Measurements from ENCODE around the gene FAM124A.

FAM124A gene

DNA sequence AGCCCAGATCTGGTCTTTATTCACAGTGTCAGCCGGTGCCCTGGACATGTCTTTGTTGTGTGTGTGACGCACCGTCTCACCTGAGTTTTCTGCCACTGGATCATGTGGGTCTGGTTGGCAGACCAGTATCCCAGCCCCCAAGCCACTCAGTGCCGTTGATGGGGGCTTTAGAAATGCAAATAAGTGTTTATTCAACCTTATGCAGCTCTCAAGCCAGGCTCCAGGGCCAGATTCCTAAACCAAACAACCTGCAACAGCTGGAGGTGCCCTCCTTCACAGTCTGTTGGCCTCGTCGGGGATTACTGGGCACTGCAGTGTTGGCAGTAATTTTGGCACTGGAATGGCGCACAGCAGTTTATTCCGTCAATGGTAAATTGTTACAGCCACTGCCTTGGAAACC is 21.6 kb downstream of the FAM124A start:
- Histone ChIP-seq H2BK12ac (ENCODE audit: low read length) (no peak overlapping the region), H3K27ac (ENCODE audit: low read depth, low read length) (no peak overlapping the region), H3K18ac (ENCODE audit: low read length) (no peak overlapping the region), H3K79me1 (ENCODE audit: low read length) (no peaks in the 10 kb centered on the region), H2BK120ac (ENCODE audit: insufficient read depth, low read length, poor library complexity) (no peak overlapping the region), H3K9me3 (ENCODE audit: insufficient read depth, low read depth, low read length) (no peaks in the 10 kb centered on the region), H2AFZ (ENCODE audit: insufficient read depth, low read length, poor library complexity) (no peak overlapping the region), H3K23ac (ENCODE audit: low read length) (no peak overlapping the region), H3K4me2 (ENCODE audit: low read length) (no peak overlapping the region), H3K14ac (ENCODE audit: low read length) (no peak overlapping the region), H2BK5ac (ENCODE audit: low read depth, low read length, poor library complexity) (no peak overlapping the region), H3K4me1 (ENCODE audit: control insufficient read depth in 1 of 2, insufficient read depth in 2 of 2, low read length in 2 of 2) (no peaks in the 10 kb centered on the region), H4K12ac (ENCODE audit: low read depth, low read length) (no peak overlapping the region), H3K4me3 (ENCODE audit: low read depth, low read length) (no peak overlapping the region), H3K4ac (ENCODE audit: low read depth, low read length) (no peak overlapping the region), H3K36me3 (ENCODE audit: control insufficient read depth in 1 of 2, insufficient read depth in 2 of 2, low read length in 2 of 2) (no peaks in the 10 kb centered on the region), H3K79me2 (ENCODE audit: control insufficient read depth, insufficient read depth, low read length, poor library complexity) (no peaks in the 10 kb centered on the region), H4K8ac (ENCODE audit: low read depth, low read length) (no peak overlapping the region), H3K27me3 (ENCODE audit: insufficient read depth, low read length) (no peaks in the 10 kb centered on the region), H3K9ac (ENCODE audit: low read length) (no peak overlapping the region), H4K91ac (ENCODE audit: low read depth, low read length) (no peak overlapping the region), H2AK5ac (ENCODE audit: low read length) (no peak overlapping the region)
- no CpG with 5 or more reads among the region's 8 CpGs for WGBS (ENCODE audit: extremely low coverage, insufficient coverage, insufficient read length)
- DNase-seq: no peak

DNA sequence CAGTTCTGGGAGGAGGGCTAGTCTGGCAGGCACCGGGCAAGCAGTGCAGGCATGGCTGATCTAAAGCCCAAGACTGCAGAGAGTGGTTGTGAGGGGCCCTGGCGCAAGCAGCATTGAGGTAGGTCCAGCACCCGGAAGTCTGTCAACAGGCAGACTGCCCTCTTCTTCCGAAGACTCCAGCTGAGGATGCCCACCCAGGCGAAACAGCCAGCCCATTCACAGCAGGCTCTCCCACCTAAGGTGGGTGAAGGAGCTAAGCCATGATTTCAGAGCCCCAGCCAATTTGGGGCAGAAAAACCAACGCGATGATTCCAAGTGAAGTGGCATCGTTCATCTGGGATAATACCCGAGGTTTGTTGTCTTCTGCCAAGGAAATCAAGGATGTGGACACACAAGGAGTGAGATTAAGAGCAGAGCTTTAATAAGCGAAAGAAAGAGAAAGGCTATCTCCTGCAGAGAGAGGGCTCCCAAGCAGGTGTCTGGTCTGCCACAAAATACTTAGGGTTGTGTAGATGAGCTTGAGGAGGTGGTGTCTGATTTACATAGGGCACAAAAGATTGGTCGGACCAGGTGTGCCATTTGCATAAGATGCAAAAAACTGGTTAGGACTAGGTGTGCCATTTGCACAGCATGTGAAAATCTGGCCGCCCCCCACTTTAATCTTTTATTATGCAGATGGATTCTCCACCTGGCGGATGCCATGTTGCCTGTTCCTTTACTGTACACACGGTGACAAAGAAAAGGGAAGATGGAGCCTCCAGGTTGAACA is 22.6 kb downstream of the FAM124A start:
- no peak overlapping the region for H2AFZ ChIP-seq (ENCODE audit: insufficient read depth, low read length, poor library complexity)
- no peak overlapping the region for H3K18ac ChIP-seq (ENCODE audit: low read length)
- H4K8ac ChIP-seq (ENCODE audit: low read depth, low read length): no peak overlapping the region
- no peaks in the 10 kb centered on the region for H3K79me1 ChIP-seq (ENCODE audit: low read length)
- no peak overlapping the region for H3K9ac ChIP-seq (ENCODE audit: low read length)
- no peak overlapping the region for H3K27ac ChIP-seq (ENCODE audit: low read depth, low read length)
- H3K4me3 ChIP-seq (ENCODE audit: low read depth, low read length): no peak overlapping the region
- H2BK12ac ChIP-seq (ENCODE audit: low read length): no peak overlapping the region
- H3K4ac ChIP-seq (ENCODE audit: low read depth, low read length): no peak overlapping the region
- H3K9me3 ChIP-seq (ENCODE audit: insufficient read depth, low read depth, low read length): no peaks in the 10 kb centered on the region
- no CpG with 5 or more reads among the region's 14 CpGs for WGBS (ENCODE audit: extremely low coverage, insufficient coverage, insufficient read length)
- no peak overlapping the region for H3K14ac ChIP-seq (ENCODE audit: low read length)
- H2BK120ac ChIP-seq (ENCODE audit: insufficient read depth, low read length, poor library complexity): no peak overlapping the region
- H2BK5ac ChIP-seq (ENCODE audit: low read depth, low read length, poor library complexity): no peak overlapping the region
- no peak overlapping the region for H2AK5ac ChIP-seq (ENCODE audit: low read length)
- H3K79me2 ChIP-seq (ENCODE audit: control insufficient read depth, insufficient read depth, low read length, poor library complexity): no peaks in the 10 kb centered on the region
- no peak overlapping the region for H3K23ac ChIP-seq (ENCODE audit: low read length)
- no peaks in the 10 kb centered on the region for H3K27me3 ChIP-seq (ENCODE audit: insufficient read depth, low read length)
- H4K91ac ChIP-seq (ENCODE audit: low read depth, low read length): no peak overlapping the region
- no peak overlapping the region for H4K12ac ChIP-seq (ENCODE audit: low read depth, low read length)
- H3K4me1 ChIP-seq (ENCODE audit: control insufficient read depth in 1 of 2, insufficient read depth in 2 of 2, low read length in 2 of 2): no peaks in the 10 kb centered on the region
- no peak for DNase-seq
- no peak overlapping the region for H3K4me2 ChIP-seq (ENCODE audit: low read length)
- no peaks in the 10 kb centered on the region for H3K36me3 ChIP-seq (ENCODE audit: control insufficient read depth in 1 of 2, insufficient read depth in 2 of 2, low read length in 2 of 2)

DNA sequence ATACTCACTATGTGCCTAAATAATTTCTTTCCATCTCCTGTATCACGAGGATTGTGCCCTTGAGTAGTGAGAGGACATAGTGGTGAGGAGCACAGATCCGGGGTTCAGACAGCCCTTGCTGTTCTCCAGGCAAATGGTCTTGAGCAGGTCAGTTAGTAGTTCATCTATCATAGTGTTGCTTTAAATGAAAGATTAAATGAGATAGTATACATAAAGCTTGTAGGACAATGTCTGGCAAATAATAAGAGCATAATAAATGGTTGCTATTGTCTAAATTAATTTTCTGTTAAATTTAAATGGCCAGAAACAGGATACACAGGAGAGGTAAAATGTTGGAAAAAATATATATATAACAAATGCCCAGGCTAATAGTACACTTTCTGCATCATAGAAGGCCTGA is 23.4 kb downstream of the FAM124A start:
- no peak overlapping the region for H2BK120ac ChIP-seq (ENCODE audit: insufficient read depth, low read length, poor library complexity)
- no peaks in the 10 kb centered on the region for H3K36me3 ChIP-seq (ENCODE audit: control insufficient read depth in 1 of 2, insufficient read depth in 2 of 2, low read length in 2 of 2)
- H3K14ac ChIP-seq (ENCODE audit: low read length): no peak overlapping the region
- no peak overlapping the region for H3K9ac ChIP-seq (ENCODE audit: low read length)
- H3K4me3 ChIP-seq (ENCODE audit: low read depth, low read length): no peak overlapping the region
- no peak for DNase-seq
- H2BK5ac ChIP-seq (ENCODE audit: low read depth, low read length, poor library complexity): no peak overlapping the region
- no peak overlapping the region for H2AK5ac ChIP-seq (ENCODE audit: low read length)
- no peaks in the 10 kb centered on the region for H3K4me1 ChIP-seq (ENCODE audit: control insufficient read depth in 1 of 2, insufficient read depth in 2 of 2, low read length in 2 of 2)
- WGBS (ENCODE audit: extremely low coverage, insufficient coverage, insufficient read length): no CpG with 5 or more reads among the region's 2 CpGs
- H2AFZ ChIP-seq (ENCODE audit: insufficient read depth, low read length, poor library complexity): no peak overlapping the region
- H3K9me3 ChIP-seq (ENCODE audit: insufficient read depth, low read depth, low read length): no peaks in the 10 kb centered on the region
- no peak overlapping the region for H2BK12ac ChIP-seq (ENCODE audit: low read length)
- H3K27ac ChIP-seq (ENCODE audit: low read depth, low read length): no peak overlapping the region
- H3K4me2 ChIP-seq (ENCODE audit: low read length): no peak overlapping the region
- no peak overlapping the region for H3K4ac ChIP-seq (ENCODE audit: low read depth, low read length)
- no peak overlapping the region for H4K12ac ChIP-seq (ENCODE audit: low read depth, low read length)
- no peaks in the 10 kb centered on the region for H3K27me3 ChIP-seq (ENCODE audit: insufficient read depth, low read length)
- H3K18ac ChIP-seq (ENCODE audit: low read length): no peak overlapping the region
- no peaks in the 10 kb centered on the region for H3K79me2 ChIP-seq (ENCODE audit: control insufficient read depth, insufficient read depth, low read length, poor library complexity)
- H3K79me1 ChIP-seq (ENCODE audit: low read length): no peaks in the 10 kb centered on the region
- H4K91ac ChIP-seq (ENCODE audit: low read depth, low read length): no peak overlapping the region
- H4K8ac ChIP-seq (ENCODE audit: low read depth, low read length): no peak overlapping the region
- H3K23ac ChIP-seq (ENCODE audit: low read length): no peak overlapping the region

GRCh38 chr13:51246025-51246417 is 23.8 kb downstream of the FAM124A start:
- no peak overlapping the region for H3K4me3 ChIP-seq (ENCODE audit: low read depth, low read length)
- no peak overlapping the region for H4K91ac ChIP-seq (ENCODE audit: low read depth, low read length)
- H3K18ac ChIP-seq (ENCODE audit: low read length): no peak overlapping the region
- H2BK120ac ChIP-seq (ENCODE audit: insufficient read depth, low read length, poor library complexity): no peak overlapping the region
- no peak overlapping the region for H3K9ac ChIP-seq (ENCODE audit: low read length)
- no peaks in the 10 kb centered on the region for H3K36me3 ChIP-seq (ENCODE audit: control insufficient read depth in 1 of 2, insufficient read depth in 2 of 2, low read length in 2 of 2)
- H3K4me2 ChIP-seq (ENCODE audit: low read length): no peak overlapping the region
- no peak overlapping the region for H3K14ac ChIP-seq (ENCODE audit: low read length)
- H3K9me3 ChIP-seq (ENCODE audit: insufficient read depth, low read depth, low read length): no peaks in the 10 kb centered on the region
- no peaks in the 10 kb centered on the region for H3K79me2 ChIP-seq (ENCODE audit: control insufficient read depth, insufficient read depth, low read length, poor library complexity)
- H4K12ac ChIP-seq (ENCODE audit: low read depth, low read length): no peak overlapping the region
- no peak overlapping the region for H2AK5ac ChIP-seq (ENCODE audit: low read length)
- no peak overlapping the region for H2BK5ac ChIP-seq (ENCODE audit: low read depth, low read length, poor library complexity)
- H3K79me1 ChIP-seq (ENCODE audit: low read length): no peaks in the 10 kb centered on the region
- WGBS (ENCODE audit: extremely low coverage, insufficient coverage, insufficient read length): no CpG with 5 or more reads among the region's 4 CpGs
- no peak for DNase-seq
- H3K4me1 ChIP-seq (ENCODE audit: control insufficient read depth in 1 of 2, insufficient read depth in 2 of 2, low read length in 2 of 2): no peaks in the 10 kb centered on the region
- H3K27me3 ChIP-seq (ENCODE audit: insufficient read depth, low read length): no peaks in the 10 kb centered on the region
- no peak overlapping the region for H3K23ac ChIP-seq (ENCODE audit: low read length)
- H4K8ac ChIP-seq (ENCODE audit: low read depth, low read length): no peak overlapping the region
- no peak overlapping the region for H2BK12ac ChIP-seq (ENCODE audit: low read length)
- H3K27ac ChIP-seq (ENCODE audit: low read depth, low read length): no peak overlapping the region
- H3K4ac ChIP-seq (ENCODE audit: low read depth, low read length): no peak overlapping the region
- H2AFZ ChIP-seq (ENCODE audit: insufficient read depth, low read length, poor library complexity): no peak overlapping the region
